ENCODE measurements around the gene PLEKHM2. TPM values are rescaled to one million over a fixed set of nuclear protein-coding genes. Genes with fewer than 3 reads are reported as not detected.

The PLEKHM2 gene
- total RNA-seq, 4 donors from 2014 or later = 55.5 to 98.7 (median 61.9) TPM

- H3K4me3 ChIP-seq (ENCODE audit: low read depth, poor library complexity, severe bottlenecking) = no peak overlapping the region
- DNase-seq (ENCODE audit: low spot score in 2 of 2) = no peak
- intact Hi-C loops (cut with DNase I; ENCODE audit: low total_unique reads) = no loop called here
- TF ChIP-seq CTCF (IDR thresholded peaks at IDR 0.05) (no peak), POLR2A (IDR thresholded peaks at IDR 0.05) (no peak)
- 93 to 95% methylated on average over 7 of the region's 7 CpGs for WGBS, 2 donors
Observed at GRCh38 chr1:15777909-15778707, 94.0 kb downstream of the PLEKHM2 start.

Other genes starting within 250 kb of the PLEKHM2 start
- gene CTRC, start 245.9 kb upstream of the PLEKHM2 start, total RNA-seq = not detected
- not detected for gene CELA2A, start 227.6 kb upstream of the PLEKHM2 start, total RNA-seq
- under 1 TPM in 1 of 4 donors, not detected in 3; 0.49 TPM for gene CELA2B, start 208.2 kb upstream of the PLEKHM2 start, total RNA-seq
- gene CASP9, start 160.1 kb upstream of the PLEKHM2 start, total RNA-seq = 1 to 10 TPM; 4.9 to 8.5 (median 6.5) TPM
- gene DNAJC16, start 157.5 kb upstream of the PLEKHM2 start, total RNA-seq = 10 to 100 TPM; 14.3 to 20.0 (median 19.7) TPM
- gene AGMAT, start 99.3 kb upstream of the PLEKHM2 start, total RNA-seq = under 1 TPM in 1 of 4 donors, not detected in 3; 0.54 TPM
- 10 to 100 TPM; 23.7 to 58.6 (median 37.0) TPM for gene DDI2, start 66.9 kb upstream of the PLEKHM2 start, total RNA-seq
- 1 to 10 TPM in 2 of 4 donors, under 1 TPM in 2; 0.38 to 1.8 (median 0.99) TPM for gene SLC25A34, start 51.9 kb downstream of the PLEKHM2 start, total RNA-seq
- gene TMEM82, start 58.2 kb downstream of the PLEKHM2 start, total RNA-seq = not detected
- gene FBLIM1, start 74.5 kb downstream of the PLEKHM2 start, total RNA-seq = 10 to 100 TPM; 11.5 to 41.7 (median 17.7) TPM
- 1 to 10 TPM in 2 of 4 donors, under 1 TPM in 2; 0.62 to 1.4 (median 0.94) TPM for gene UQCRHL, start 123.3 kb downstream of the PLEKHM2 start, total RNA-seq
- gene SPEN, start 163.4 kb downstream of the PLEKHM2 start, total RNA-seq = 10 to 100 TPM; 41.4 to 63.6 (median 42.9) TPM

All from lower leg skin (tissue), 4 donors.